Colonic mucosa (tissue), 4 donors: ENCODE measurements around the gene DEFB116. TPM values are rescaled to one million over a fixed set of nuclear protein-coding genes. Genes with fewer than 3 reads are reported as not detected.

Experiments
- DNase-seq: peaks from one replicate; pipeline ENCODE4 v3.0.0-alpha.2; 2020
- H3K27ac ChIP-seq: fragments of 200-600 bp; one replicate; pipeline ENCODE4 v1.8.0; 2021
- H3K27me3 ChIP-seq: fragments of 200-600 bp; one replicate; pipeline ENCODE4 v1.8.0; 2021
- H3K36me3 ChIP-seq: fragments of 200-600 bp; one replicate; pipeline ENCODE4 v1.8.0; 2021
- H3K4me1 ChIP-seq: fragments of 200-600 bp; one replicate; pipeline ENCODE4 v1.8.0; 2021; ENCODE audit warnings: mild to moderate bottlenecking
- H3K4me3 ChIP-seq: fragments of 200-600 bp; one replicate; pipeline ENCODE4 v1.8.0; 2021
- H3K9ac ChIP-seq, 2 donors: one replicate each; pipeline ENCODE4 v1.7.0; 2013; ENCODE audit warnings: control low read depth in 2 of 2, low read depth in 2 of 2, low read length in 2 of 2
- H3K9me3 ChIP-seq: fragments of 200-600 bp; one replicate; pipeline ENCODE4 v1.8.0; 2021
- intact Hi-C: fragments of 100-400 bp; cut with DNase I; formaldehyde crosslinking; loops from one replicate; pipeline ENCODE4 v1.14.1; 2022
- total RNA-seq, 2 donors: library from RNA; stranded (reverse); fragmentation: NEBNext Ultra II Directional in 1 of 2; extraction: Animal tissue kit (Norgen Biotek cat#: 25700) in 1 of 2; gene quantifications; one replicate each; pipeline ENCODE4 v1.2.1, GENCODE V29; 2021
- TF ChIP-seq, protein P1 (sequence below): fragments of 200-600 bp; IDR thresholded peaks from one replicate; pipeline ENCODE4 v1.8.0; 2022; ENCODE audit warnings: antibody characterized with exemption, mild to moderate bottlenecking
- donor health status: healthy.
- donor health status: DM: no; HTN: no; CAD: no.
- donor health status: DM: no; HTN: no; CAD: no.

The DEFB116 gene
- total RNA-seq, 2 donors from 2014 or later, result not detected

DNA sequence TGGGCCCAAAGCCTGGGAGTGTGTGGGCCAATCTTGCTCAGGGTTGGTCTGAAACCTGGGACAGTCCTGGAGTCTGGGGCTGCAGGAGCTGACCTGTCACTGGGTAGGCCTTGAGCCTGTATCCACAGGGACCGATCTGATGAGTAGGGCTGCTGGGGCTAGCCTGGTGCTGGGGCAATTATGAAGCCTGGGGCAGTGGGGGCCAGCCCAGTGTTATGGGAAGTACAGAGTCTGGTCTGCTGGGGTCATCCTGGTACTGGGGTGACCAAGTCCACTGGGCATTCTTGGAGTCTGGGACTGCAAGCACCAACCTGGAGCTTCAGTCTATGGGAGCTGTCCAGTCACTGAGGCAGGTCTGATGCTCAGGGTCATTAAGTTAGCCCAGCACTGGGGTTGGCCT is 30.2 kb downstream of the DEFB116 start:
- no peak overlapping the region for H3K27ac ChIP-seq
- intact Hi-C loops, result no loop called here
- H3K9ac ChIP-seq, result no peak overlapping the region
- no peaks in the 10 kb centered on the region for H3K27me3 ChIP-seq
- no peak overlapping the region for H3K4me3 ChIP-seq
- TF ChIP-seq, protein P1, sequence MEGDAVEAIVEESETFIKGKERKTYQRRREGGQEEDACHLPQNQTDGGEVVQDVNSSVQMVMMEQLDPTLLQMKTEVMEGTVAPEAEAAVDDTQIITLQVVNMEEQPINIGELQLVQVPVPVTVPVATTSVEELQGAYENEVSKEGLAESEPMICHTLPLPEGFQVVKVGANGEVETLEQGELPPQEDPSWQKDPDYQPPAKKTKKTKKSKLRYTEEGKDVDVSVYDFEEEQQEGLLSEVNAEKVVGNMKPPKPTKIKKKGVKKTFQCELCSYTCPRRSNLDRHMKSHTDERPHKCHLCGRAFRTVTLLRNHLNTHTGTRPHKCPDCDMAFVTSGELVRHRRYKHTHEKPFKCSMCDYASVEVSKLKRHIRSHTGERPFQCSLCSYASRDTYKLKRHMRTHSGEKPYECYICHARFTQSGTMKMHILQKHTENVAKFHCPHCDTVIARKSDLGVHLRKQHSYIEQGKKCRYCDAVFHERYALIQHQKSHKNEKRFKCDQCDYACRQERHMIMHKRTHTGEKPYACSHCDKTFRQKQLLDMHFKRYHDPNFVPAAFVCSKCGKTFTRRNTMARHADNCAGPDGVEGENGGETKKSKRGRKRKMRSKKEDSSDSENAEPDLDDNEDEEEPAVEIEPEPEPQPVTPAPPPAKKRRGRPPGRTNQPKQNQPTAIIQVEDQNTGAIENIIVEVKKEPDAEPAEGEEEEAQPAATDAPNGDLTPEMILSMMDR, result no peak
- DNase-seq, result no peak
- no peaks in the 10 kb centered on the region for H3K9me3 ChIP-seq
- H3K36me3 ChIP-seq, result no peaks in the 10 kb centered on the region
- H3K4me1 ChIP-seq, result no peaks in the 10 kb centered on the region

DNA sequence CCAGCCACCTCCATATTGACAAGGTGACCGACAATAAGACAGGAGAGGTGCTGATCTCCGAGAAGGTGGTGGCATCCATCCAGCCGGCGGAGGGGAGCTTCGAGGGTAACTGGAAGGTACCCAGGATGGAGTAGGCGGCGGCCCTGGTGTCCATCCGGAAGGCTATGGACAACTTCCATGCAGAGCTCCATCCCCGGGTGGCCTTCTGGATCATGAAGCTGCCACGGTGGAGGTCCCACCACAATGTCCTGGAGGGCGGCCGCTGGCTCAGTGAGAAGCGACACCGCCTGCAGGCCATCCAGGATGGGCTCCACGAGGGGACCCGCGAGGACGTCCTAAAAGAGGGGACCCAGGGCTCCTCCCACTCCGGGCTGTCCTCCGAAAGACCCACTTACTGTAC is 33.9 kb downstream of the DEFB116 start:
- TF ChIP-seq, protein P1, result no peak
- H3K36me3 ChIP-seq, result no peaks in the 10 kb centered on the region
- no peaks in the 10 kb centered on the region for H3K9me3 ChIP-seq
- intact Hi-C loops, result no loop called here
- H3K4me3 ChIP-seq, result no peak overlapping the region
- no peak for DNase-seq
- H3K27me3 ChIP-seq, result no peaks in the 10 kb centered on the region
- H3K9ac ChIP-seq, result no peak overlapping the region
- no peaks in the 10 kb centered on the region for H3K4me1 ChIP-seq
- no peak overlapping the region for H3K27ac ChIP-seq

DNA sequence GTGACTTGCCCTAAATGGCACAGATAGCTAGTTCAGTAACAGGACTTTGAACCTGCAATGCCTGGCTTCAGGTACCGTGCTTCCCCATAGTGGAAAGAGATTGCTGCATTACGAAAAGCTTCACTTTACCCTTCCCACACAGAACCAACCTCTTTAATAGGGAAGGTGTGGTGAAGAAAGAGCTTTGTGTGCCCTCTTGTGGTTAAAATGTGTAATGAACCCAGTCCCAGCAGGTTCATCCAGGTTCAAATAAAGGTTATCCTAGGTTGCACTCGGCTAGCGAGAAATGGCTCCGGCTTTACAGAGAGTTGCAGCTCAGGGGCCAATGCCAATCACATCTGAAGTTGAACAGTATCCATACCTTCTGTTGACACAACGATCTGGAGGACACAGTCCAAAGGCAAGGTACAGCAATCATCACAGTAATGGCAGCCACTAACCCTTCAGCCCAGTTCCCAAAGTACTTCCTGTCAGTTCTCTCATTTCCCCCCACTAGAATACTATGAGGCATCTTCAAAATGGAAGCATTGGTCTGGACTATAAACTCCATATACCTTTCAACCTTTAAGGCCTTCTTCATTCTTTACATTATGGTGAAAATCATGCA is 48.0 kb downstream of the DEFB116 start:
- no peak overlapping the region for H3K9ac ChIP-seq
- H3K27ac ChIP-seq, result no peak overlapping the region
- no peaks in the 10 kb centered on the region for H3K27me3 ChIP-seq
- TF ChIP-seq, protein P1, result peak; percentile 30
- no peak overlapping the region for H3K4me3 ChIP-seq
- intact Hi-C loops, result no loop called here
- no peaks in the 10 kb centered on the region for H3K36me3 ChIP-seq
- no peak for DNase-seq
- H3K9me3 ChIP-seq, result no peaks in the 10 kb centered on the region
- H3K4me1 ChIP-seq, result no peaks in the 10 kb centered on the region

DNA sequence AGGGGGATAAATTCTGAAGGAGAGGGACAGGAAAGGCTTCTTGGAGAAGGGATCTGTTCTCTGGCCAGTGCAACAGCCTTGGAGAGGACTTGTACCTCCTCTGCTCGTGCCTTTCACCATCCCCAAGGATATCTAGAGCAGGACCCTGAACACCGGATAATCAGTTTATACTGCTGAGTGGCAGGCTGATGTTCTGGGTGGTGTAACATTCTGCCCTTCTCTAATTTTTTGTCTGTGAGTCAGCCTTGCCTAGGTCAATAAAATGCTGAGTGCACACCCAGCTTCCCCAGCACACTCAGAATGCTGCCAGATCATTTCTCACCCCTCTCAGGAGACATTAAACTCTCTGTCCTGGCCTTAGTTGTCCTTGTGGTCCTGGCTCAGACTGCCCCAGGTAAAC is 51.0 kb downstream of the DEFB116 start, which contains the start of gene DEFB115:
Gene DEFB115 (plus strand): TSS at position 301 of the 400 bp plus-strand sequence. CDS start 0 bp downstream, at position 301.
- TF ChIP-seq, protein P1, result no peak
- DNase-seq, result no peak
- intact Hi-C loops, result no loop called here
- H3K27me3 ChIP-seq, result no peaks in the 10 kb centered on the region
- no peak within 1 kb of the TSS for H3K9ac ChIP-seq
- no peaks in the 10 kb centered on the region for H3K4me1 ChIP-seq
- no peaks in the 10 kb centered on the region for H3K36me3 ChIP-seq
- no peak within 1 kb of the TSS for H3K4me3 ChIP-seq
- no peak within 1 kb of the TSS for H3K27ac ChIP-seq
- H3K9me3 ChIP-seq, result no peaks in the 10 kb centered on the region

DNA sequence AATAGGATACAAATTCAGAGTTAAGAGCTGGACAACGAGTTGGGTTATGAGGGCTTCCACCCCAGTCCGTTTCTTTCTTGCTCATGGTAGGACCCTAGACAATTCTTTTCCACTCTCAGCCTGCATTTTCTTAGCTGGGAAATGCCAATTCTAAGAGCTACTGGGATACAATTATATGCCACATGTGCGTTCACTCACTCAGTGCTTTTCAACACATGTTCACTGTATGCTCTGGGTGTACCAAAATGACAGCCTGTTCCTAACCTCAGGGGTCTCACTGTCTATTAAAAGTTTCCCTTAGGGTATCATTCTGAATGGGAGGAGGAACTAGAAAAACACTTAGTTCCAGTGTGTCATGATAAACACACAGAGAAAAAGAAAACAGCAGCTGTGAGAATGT is 51.4 kb downstream of the DEFB116 start:
- intact Hi-C loops, result no loop called here
- Histone ChIP-seq H3K27ac (no peak overlapping the region), H3K4me1 (no peaks in the 10 kb centered on the region), H3K9me3 (no peaks in the 10 kb centered on the region), H3K9ac (no peak overlapping the region), H3K4me3 (no peak overlapping the region), H3K27me3 (no peaks in the 10 kb centered on the region), H3K36me3 (no peaks in the 10 kb centered on the region)
- TF ChIP-seq, protein P1, result no peak
- no peak for DNase-seq

Other genes starting within 250 kb of the DEFB116 start
- not detected for gene DEFB115, start 50.9 kb downstream of the DEFB116 start, total RNA-seq
- gene DEFB118, start 60.0 kb upstream of the DEFB116 start, total RNA-seq, result not detected
- not detected for gene DEFB119, start 82.0 kb upstream of the DEFB116 start, total RNA-seq
- not detected for gene DEFB121, start 97.6 kb upstream of the DEFB116 start, total RNA-seq
- not detected for gene DEFB123, start 132.0 kb upstream of the DEFB116 start, total RNA-seq
- gene DEFB124, start 166.5 kb upstream of the DEFB116 start, total RNA-seq, result not detected
- gene REM1, start 166.7 kb upstream of the DEFB116 start, total RNA-seq, result under 1 TPM; 0.32 to 0.44 TPM
- gene HM13, start 205.9 kb upstream of the DEFB116 start, total RNA-seq, result 100 to 1,000 TPM; 107 to 179 TPM